Measurements from ENCODE around the gene FAM234A.

The FAM234A gene

GRCh38 chr16:311725-312124 lies 77.1 kb downstream of the FAM234A start:
- Histone ChIP-seq H3K27ac (ENCODE audit: low read depth, low read length, poor library complexity, severe bottlenecking) (no peak overlapping the region), H2AFZ (ENCODE audit: low read length) (no peak overlapping the region), H3F3A (ENCODE audit: insufficient read depth, low read length) (no peaks in the 10 kb centered on the region), H3K79me2 (ENCODE audit: insufficient read depth, low read length) (no peaks in the 10 kb centered on the region), H3K9me2 (ENCODE audit: low read depth, low read length) (no peaks in the 10 kb centered on the region), H3K9ac (ENCODE audit: low read length) (no peak overlapping the region), H3K4me2 (ENCODE audit: low read length) (no peak overlapping the region), H3K4me3 (ENCODE audit: low read depth, low read length, poor library complexity, severe bottlenecking) (no peak overlapping the region), H3K27me3 (ENCODE audit: insufficient read depth, low read length) (no peaks in the 10 kb centered on the region), H4K20me1 (ENCODE audit: insufficient read depth, low read length) (no peaks in the 10 kb centered on the region), H3K36me3 (ENCODE audit: insufficient read depth, low read length) (peaks cover 32% of the 10 kb centered on the region; the same call in 1 of the 2 replicates), H3K9me3 (ENCODE audit: low read length) (no peaks in the 10 kb centered on the region), H3K4me1 (ENCODE audit: insufficient read depth, low read length, severe bottlenecking) (peaks cover 21% of the 10 kb centered on the region)
- no peak for TF ChIP-seq EZH2 (IDR thresholded peaks at IDR 0.05; ENCODE audit: borderline replicate concordance, low read length)
- TF ChIP-seq, protein P1, sequence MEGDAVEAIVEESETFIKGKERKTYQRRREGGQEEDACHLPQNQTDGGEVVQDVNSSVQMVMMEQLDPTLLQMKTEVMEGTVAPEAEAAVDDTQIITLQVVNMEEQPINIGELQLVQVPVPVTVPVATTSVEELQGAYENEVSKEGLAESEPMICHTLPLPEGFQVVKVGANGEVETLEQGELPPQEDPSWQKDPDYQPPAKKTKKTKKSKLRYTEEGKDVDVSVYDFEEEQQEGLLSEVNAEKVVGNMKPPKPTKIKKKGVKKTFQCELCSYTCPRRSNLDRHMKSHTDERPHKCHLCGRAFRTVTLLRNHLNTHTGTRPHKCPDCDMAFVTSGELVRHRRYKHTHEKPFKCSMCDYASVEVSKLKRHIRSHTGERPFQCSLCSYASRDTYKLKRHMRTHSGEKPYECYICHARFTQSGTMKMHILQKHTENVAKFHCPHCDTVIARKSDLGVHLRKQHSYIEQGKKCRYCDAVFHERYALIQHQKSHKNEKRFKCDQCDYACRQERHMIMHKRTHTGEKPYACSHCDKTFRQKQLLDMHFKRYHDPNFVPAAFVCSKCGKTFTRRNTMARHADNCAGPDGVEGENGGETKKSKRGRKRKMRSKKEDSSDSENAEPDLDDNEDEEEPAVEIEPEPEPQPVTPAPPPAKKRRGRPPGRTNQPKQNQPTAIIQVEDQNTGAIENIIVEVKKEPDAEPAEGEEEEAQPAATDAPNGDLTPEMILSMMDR (IDR thresholded peaks at IDR 0.05; ENCODE audit: low read length): no peak

DNA sequence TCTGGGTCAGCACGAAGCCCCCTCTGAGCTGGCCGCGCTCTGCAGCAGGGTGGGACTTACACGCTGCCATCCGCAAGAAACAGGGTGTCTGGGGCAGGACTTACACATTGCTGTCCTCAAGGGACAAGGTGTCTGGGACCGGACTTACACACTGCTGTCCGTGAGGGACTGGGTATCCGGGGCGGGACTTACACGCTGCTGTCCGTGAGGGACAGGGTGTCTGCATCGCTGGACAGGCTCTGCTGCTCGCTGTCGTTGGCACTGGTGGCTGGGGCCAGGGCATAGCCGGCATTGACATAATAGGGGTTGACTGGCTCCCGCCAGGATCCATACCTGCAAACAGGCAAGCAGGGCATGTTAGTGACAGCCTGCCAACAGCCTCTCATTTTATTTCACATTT lies 79.7 kb downstream of the FAM234A start:
- Histone ChIP-seq H3K4me1 (ENCODE audit: insufficient read depth, low read length, severe bottlenecking) (peaks cover 6% of the 10 kb centered on the region), H3K9me2 (ENCODE audit: low read depth, low read length) (no peaks in the 10 kb centered on the region), H2AFZ (ENCODE audit: low read length) (no peak overlapping the region), H3F3A (ENCODE audit: insufficient read depth, low read length) (no peaks in the 10 kb centered on the region), H3K36me3 (ENCODE audit: insufficient read depth, low read length) (peaks cover 34% of the 10 kb centered on the region; the same call in 1 of the 2 replicates), H3K9me3 (ENCODE audit: low read length) (no peaks in the 10 kb centered on the region), H3K9ac (ENCODE audit: low read length) (no peak overlapping the region), H3K79me2 (ENCODE audit: insufficient read depth, low read length) (no peaks in the 10 kb centered on the region), H4K20me1 (ENCODE audit: insufficient read depth, low read length) (no peaks in the 10 kb centered on the region), H3K4me2 (ENCODE audit: low read length) (no peak overlapping the region), H3K27me3 (ENCODE audit: insufficient read depth, low read length) (no peaks in the 10 kb centered on the region), H3K4me3 (ENCODE audit: low read depth, low read length, poor library complexity, severe bottlenecking) (no peak overlapping the region), H3K27ac (ENCODE audit: low read depth, low read length, poor library complexity, severe bottlenecking) (no peak overlapping the region)
- TF ChIP-seq EZH2 (IDR thresholded peaks at IDR 0.05; ENCODE audit: borderline replicate concordance, low read length): no peak
- TF ChIP-seq, protein P1 (IDR thresholded peaks at IDR 0.05; ENCODE audit: low read length): no peak

- Histone ChIP-seq H3K4me2 (ENCODE audit: low read length) (no peak overlapping the region), H3K4me3 (ENCODE audit: low read depth, low read length, poor library complexity, severe bottlenecking) (no peak overlapping the region), H3F3A (ENCODE audit: insufficient read depth, low read length) (no peaks in the 10 kb centered on the region), H3K4me1 (ENCODE audit: insufficient read depth, low read length, severe bottlenecking) (peaks cover 1% of the 10 kb centered on the region), H2AFZ (ENCODE audit: low read length) (no peak overlapping the region), H3K27me3 (ENCODE audit: insufficient read depth, low read length) (no peaks in the 10 kb centered on the region), H3K9ac (ENCODE audit: low read length) (no peak overlapping the region), H3K9me2 (ENCODE audit: low read depth, low read length) (no peaks in the 10 kb centered on the region), H4K20me1 (ENCODE audit: insufficient read depth, low read length) (no peaks in the 10 kb centered on the region), H3K9me3 (ENCODE audit: low read length) (no peaks in the 10 kb centered on the region), H3K36me3 (ENCODE audit: insufficient read depth, low read length) (peaks cover 34% of the 10 kb centered on the region; the same call in 1 of the 2 replicates), H3K79me2 (ENCODE audit: insufficient read depth, low read length) (no peaks in the 10 kb centered on the region), H3K27ac (ENCODE audit: low read depth, low read length, poor library complexity, severe bottlenecking) (no peak overlapping the region)
- TF ChIP-seq EZH2 (IDR thresholded peaks at IDR 0.05; ENCODE audit: borderline replicate concordance, low read length): no peak
- TF ChIP-seq, protein P1 (IDR thresholded peaks at IDR 0.05; ENCODE audit: low read length): no peak
Observed at GRCh38 chr16:314795-315299, 80.2 kb downstream of the FAM234A start.

Measured in OCI-LY1 (cell line).